Stimulated activated CD8-positive, alpha-beta memory T cell treated with anti-CD3 and anti-CD28 coated beads, Interleukin-2, amount 100 ng/mL, for 48 hours (primary cell): ENCODE measurements around the gene GRID1.

Experiments
- DNase-seq, 2 donors: peaks; one replicate each; pipeline ENCODE4 v3.0.0-alpha.2; 2020; ENCODE audit warnings: low read depth in 2 of 2

Gene GRID1

GRCh38 chr10:86314616-86315548, 51.7 kb downstream of the GRID1 start:
- DNase-seq = no peak

- no peak for DNase-seq
These were observed 53.0 kb downstream of the GRID1 start for GRCh38 chr10:86313621-86314041.

GRCh38 chr10:86312701-86313270, 53.8 kb downstream of the GRID1 start:
- no peak for DNase-seq

GRCh38 chr10:86311906-86312305, 54.7 kb downstream of the GRID1 start:
- no peak for DNase-seq

- DNase-seq = no peak
These were observed 55.4 kb downstream of the GRID1 start for GRCh38 chr10:86311190-86311589.

GRCh38 chr10:86310702-86311101, 55.9 kb downstream of the GRID1 start:
- DNase-seq = no peak

- DNase-seq = no peak
These were observed 56.3 kb downstream of the GRID1 start for GRCh38 chr10:86310291-86310690.

GRCh38 chr10:86308056-86308455, 58.5 kb downstream of the GRID1 start:
- no peak for DNase-seq

GRCh38 chr10:86306628-86307278, 59.8 kb downstream of the GRID1 start:
- no peak for DNase-seq

GRCh38 chr10:86305521-86305920, 61.1 kb downstream of the GRID1 start:
- DNase-seq = no peak

- no peak for DNase-seq
These were observed 62.2 kb downstream of the GRID1 start for GRCh38 chr10:86304436-86304835.

- DNase-seq = no peak
These were observed 63.0 kb downstream of the GRID1 start for GRCh38 chr10:86303626-86304025.

GRCh38 chr10:86301971-86302370, 64.6 kb downstream of the GRID1 start:
- no peak for DNase-seq

- no peak for DNase-seq
These were observed 65.4 kb downstream of the GRID1 start for GRCh38 chr10:86300931-86301830.

- DNase-seq = no peak
These were observed 66.1 kb downstream of the GRID1 start for GRCh38 chr10:86300399-86300925.

GRCh38 chr10:86299562-86299961, 67.0 kb downstream of the GRID1 start:
- DNase-seq = no peak

GRCh38 chr10:86298501-86299001, 68.0 kb downstream of the GRID1 start:
- no peak for DNase-seq

- DNase-seq = no peak
These were observed 70.8 kb downstream of the GRID1 start for GRCh38 chr10:86295791-86296190.

GRCh38 chr10:86295351-86295750, 71.2 kb downstream of the GRID1 start:
- no peak for DNase-seq

- DNase-seq = no peak
These were observed 72.0 kb downstream of the GRID1 start for GRCh38 chr10:86294346-86295265.
